GM21515 (cell line): ENCODE results near the gene CCDC12.

Experiments
- ATAC-seq: cut with Tn5 transposase; IDR thresholded peaks from one replicate; pipeline ENCODE4 v1.9.1; 2021; ENCODE audit not compliant: unreplicated experiment

The CCDC12 gene

DNA sequence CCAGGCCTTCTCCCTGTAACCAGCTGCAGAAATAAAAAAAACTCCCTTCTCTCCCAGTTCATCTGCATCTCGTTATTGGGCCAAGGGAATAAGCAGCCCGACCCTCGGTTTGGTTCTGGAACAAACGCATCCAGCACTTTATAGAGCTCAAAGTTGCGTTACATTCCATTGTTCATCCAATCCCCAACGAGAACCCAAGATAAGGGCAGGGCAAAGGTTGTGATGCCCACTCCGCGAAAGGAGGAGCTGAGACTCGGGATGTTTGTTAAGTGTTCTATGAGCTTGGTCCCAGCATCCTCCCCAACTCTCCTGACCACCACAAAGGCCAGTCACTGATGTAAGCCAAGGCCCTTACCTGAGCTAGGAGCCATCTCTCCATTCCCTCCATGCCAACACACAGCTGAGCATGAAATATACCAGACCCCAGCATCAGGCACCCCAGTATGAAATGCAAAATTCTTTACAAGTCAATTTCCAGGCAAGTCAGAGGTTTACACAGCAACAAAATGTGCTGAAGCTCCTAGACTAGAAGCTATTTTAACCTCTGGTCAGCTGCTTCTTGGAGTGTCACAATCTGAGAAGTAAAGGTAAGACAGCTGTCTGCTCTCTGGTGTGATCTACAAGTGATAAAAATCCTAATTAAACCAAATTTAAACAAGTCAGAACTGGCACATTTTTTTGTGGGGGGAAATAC lies 17.9 kb downstream of the CCDC12 start:
- no peak for ATAC-seq

DNA sequence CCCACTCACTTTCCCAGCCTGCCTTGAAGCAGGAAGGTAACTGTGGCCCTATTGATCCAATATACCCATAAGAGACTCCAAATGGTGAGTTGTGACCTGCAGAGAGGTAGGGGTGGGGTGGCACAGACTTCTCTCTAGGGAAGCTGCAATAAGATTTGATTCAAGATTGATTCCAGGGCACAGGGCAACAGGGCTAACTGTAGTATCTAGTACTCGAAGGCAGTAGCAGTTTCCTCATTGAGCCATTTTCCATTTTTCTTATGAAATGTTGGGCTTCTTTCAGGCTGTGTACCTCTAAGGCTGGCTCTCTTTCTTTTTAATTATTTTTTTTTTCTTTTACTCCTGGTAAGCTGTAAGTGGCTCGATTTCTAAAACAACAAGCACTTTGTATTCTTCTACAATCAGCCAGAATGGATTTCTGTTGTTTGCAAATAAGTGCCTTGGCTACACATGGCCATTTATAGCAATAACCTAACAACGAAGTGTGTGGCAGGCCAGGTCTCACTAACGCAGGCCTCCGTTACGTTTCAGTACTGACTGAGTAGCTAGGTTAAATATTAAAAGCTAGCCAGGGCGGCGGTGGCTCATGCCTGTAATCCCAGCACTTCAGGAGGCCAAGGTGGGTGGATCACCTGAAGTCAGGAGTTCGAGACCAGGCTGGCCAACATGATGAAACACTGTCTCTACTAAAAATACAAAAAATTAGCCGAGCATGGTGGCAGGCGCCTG lies 19.3 kb downstream of the CCDC12 start:
- ATAC-seq: no peak

DNA sequence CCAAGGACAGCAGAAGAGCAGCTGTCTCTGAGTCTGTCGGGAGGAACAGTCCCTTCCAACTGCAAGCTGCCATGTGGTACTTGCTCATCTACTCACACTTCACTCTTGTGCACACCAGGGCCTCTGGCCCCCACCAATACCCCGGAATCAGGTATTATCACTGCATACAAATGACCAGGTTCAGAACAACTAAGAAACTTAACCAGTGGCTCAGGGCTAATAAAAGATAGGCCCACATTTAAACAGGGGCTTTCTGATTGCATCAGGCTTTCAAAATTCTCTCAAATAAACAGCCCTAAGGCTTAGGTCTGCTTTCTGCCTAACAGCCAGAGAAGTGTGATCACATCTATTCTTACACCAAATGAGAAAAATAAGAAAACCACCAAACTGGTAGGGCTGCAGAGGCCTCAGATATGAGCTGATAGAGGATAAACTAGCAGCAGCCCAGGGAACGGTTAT lies 20.7 kb downstream of the CCDC12 start:
- ATAC-seq: no peak

DNA sequence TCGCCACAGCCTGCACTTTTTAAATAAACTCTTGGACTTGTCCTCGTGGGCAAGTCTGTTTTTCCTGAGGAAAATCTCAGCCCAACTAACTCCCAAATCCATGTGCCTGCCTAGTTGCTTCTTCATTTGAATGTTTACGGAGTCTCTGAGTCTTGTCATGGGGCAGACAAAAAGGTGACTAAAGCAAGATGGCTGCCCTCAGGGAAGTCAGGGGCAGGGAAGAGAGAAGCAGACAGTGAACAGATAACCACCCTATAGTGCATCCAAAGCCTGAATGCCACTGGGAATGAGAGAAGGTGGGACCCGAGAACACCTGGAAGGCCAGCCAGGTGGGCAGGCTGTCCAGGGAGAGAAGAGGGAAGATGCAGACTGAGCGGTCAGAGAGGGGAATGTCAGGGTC lies 21.4 kb downstream of the CCDC12 start:
- no peak for ATAC-seq

DNA sequence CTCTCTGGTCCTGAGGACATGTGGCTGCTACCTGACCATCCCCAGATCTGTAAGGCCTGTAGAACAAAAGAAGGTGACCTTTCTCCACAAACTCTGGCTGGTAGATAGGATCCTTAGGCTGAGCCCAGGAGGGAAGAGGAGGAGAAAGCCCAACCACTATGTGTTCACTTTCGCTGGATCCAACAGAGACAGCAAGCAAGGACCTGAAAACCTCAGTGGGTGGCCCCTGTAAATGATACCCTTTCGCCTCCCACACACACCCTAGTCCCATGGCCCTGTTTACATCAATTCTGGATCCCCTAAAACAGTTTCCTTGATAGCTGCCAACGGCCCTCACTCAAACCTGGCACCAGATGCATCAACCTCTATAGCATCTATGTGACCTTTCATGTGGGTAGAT lies 22.4 kb downstream of the CCDC12 start:
- ATAC-seq: peak; percentile 2

DNA sequence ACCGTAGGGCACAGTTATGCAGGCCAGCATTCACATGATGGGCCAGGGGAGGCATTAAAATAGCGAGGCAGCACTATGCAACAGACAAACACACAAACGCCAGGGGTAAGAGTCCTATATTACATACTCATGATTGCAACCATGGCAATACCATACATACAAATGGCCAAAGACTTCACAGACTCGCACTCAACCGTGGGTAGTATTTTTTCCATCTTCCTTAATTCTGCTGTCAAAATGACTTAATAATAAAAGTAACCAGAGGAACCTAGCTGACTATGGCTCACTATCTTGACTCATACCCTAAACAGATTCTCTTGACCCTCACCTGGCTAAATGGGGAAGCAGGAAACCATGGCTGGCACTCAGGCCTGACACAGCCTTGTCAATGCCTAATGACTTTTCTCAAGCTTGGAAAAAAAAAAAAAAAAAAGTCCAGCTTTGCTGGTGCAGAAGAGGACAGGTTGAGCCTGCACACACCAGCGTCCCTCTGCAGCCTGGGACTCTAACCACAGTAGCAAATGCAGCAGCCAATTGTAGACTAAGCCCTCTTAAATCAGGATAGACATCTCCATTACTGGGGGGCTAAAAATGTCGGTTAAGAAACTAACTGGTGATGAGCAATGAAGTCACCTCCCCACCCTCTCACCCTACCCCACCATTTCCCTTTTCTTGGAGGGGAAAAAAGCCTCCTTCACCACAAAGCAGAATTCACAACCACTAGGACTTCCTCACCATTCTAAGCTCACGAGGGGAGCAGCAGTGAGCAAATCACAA lies 23.1 kb downstream of the CCDC12 start:
- ATAC-seq: peak; percentile 28

DNA sequence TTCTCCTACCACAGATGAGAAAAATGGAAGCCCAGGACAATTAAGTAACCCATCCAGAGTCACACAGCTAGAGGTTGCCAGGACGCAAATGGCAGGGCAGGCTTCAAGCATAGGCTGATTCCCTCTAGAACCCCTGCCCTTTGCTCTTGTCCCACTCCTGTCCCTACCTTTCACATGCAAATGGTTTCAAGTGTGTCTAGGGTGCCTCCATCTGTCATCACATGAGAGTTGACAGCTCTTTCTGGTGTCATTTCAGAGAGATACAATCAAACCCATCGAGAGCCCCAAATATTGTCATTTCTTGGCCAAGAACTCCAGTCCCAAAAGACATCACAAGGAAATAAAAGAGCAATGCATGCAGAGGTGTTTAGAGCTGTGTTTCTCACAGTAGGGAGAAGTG lies 23.7 kb downstream of the CCDC12 start:
- no peak for ATAC-seq

DNA sequence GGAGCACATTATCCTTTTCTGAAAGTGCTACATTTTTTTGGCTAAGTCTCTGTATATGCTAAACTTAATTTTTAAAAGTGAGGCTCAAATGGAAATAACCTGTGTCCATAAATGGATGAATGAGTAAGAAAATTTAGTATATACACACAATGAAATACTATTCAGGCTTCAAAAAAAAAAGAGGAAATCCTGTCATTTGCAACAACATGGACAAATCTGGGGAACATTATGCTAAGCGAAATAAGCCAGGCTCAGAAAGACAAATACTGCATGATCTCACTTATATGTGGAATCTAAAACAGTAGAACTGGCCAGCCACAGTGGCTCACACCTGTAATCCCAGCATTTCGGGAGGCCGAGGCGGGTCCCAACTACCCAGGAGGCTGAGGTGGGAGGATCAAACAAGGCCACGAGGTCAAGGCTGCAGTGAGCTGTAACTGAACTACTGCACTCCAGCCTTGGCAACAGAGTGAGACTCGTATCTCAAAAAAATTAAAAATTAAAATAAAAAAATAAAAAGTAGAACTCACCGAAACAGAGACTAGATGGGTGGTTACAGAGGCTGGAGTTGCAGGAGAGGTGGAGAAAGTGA lies 25.8 kb downstream of the CCDC12 start:
- ATAC-seq: no peak

DNA sequence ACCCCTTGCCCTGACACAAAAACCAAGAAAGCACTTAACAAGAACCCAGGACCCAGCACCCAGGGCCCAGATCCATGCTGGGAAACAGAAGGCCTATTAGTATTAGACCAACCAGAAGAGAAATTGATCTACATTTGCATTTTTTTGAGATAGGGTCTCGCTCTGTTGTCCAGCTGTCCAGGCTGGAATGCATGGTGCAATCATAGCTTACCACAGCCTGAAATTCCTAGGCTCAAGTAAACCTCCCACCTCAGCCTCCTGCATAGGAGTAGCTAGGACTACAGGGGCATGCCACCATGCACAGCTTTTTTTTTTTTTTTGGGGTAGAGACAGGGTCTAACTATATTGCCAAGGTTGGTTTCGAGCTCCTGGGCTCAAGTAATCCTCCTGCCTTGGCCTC lies 26.4 kb downstream of the CCDC12 start:
- no peak for ATAC-seq

DNA sequence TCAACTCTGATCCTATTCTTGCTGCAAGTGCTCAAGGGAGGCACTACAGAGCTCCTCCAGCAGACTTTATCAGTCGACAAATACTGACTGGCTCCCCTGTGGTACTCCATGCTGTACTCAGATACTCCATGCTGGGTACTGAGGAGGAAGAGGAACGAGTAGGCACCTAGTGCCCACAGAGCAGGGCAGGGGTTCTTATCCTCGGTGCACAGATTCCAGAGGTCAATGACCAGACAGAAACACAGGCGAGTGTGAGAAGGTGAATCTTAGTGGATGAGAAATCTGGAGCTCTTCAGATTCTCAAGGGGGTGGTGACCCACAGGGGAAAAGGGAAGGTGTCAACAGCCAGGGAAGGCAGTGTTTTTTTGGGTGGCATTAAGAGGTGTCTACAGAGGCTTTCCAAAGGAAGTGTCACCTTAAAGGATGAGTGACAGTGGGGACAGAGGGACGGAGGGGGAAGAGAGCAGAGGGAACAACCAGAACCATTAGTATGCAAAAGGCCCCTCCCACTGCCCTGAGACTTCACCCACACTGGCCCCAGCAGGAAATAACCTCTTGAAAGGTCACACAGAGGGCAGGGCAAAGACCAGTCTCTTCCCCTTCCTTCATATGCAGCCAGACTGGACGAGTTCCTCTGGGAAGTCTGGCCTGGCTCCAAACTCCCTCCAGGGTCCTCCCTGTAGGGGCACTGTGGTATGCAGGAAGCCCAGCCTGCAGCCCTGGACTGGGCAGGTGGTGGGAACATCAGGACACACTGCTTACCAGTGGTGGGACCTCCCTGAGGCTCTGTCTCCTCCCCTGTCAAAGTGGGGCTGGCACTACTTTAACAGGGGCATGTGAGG lies 27.5 kb downstream of the CCDC12 start:
- no peak for ATAC-seq

DNA sequence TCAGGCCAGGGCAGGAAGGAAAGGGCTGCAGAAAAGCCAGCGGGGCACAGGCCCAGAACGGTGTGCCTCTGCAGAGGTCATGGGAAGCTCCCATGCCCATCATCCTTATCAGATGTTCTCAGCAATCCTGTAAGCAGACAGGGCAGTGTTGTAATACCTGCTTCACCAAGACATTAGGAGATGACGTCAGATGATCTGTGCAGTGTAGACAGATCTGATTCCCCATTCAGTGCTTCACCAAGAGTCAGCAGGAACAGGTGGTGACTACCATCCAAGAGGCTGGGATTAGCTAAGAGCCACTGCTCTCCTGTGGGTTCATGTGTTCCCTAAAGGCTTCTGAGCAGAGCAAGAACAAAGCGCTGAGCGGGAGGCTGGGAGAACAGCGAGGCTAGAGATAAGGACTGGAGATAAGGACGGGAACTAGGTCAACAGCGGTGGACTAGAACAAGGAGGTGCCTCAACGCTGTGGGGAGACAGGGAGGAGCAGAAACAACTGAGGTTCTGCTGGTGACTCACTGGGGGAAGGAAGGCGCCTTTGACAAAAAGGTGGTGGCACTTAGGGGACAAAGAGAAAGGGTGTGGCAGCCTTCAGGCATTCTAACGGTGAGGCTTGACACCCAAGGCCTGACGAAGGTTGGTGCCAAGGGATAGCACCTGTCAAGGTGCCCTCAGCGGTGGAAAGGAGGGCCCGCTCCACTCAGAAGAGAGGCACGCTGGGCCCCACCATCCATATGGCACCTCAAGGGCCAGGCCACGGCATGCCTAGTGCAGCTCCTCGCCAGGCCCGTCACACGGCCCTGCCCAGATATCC lies 28.4 kb downstream of the CCDC12 start:
- no peak for ATAC-seq

DNA sequence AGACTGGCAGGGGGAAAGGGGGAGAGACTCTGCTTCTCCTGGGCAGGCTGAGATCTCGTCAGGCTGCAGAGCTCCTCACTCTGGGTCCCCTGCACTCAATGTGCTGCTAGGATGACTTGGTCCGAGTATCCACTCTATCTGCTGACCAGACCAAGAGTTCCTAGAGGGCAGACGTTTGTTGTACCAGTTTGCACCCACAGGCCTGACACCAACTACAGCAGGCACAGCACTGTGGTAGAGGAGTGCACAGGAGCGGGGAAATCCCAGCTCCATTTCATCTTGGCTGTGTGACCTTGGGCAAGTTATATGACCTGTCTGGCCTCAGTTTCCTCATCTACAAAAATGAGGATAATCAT lies 29.0 kb downstream of the CCDC12 start:
- no peak for ATAC-seq

DNA sequence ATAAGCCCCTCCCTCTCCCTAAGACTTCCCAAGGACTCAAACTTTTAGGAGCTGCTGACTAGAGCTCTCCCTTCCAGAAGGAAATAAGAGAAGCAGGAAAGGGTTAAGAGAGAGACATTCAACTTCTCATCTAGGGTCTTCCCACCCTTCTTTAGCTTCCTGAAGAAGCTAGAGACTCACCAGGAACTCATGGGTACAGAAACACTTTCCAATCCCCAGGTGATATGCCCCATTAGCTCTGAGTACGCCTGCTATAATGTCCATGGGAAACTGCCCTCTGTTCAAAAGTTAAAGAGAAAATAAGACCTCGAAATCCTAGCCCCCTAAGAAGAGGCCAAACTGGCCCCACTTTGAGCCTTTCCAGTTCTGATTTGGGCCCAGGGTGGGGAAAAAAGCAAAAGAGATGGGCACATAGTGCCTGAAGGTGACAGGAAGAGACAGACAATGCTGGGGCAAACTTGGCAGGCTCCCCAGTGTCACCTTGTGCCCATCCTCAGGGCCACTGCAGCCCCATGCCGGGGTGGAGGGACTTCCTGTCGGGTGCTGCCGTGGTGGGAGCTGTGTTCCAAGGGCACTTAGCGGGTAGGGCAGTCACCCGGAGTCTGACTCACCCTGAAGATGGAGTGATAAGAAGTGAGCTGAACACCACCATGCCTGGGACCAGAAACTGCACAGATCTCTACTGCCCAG lies 29.5 kb downstream of the CCDC12 start:
- no peak for ATAC-seq

DNA sequence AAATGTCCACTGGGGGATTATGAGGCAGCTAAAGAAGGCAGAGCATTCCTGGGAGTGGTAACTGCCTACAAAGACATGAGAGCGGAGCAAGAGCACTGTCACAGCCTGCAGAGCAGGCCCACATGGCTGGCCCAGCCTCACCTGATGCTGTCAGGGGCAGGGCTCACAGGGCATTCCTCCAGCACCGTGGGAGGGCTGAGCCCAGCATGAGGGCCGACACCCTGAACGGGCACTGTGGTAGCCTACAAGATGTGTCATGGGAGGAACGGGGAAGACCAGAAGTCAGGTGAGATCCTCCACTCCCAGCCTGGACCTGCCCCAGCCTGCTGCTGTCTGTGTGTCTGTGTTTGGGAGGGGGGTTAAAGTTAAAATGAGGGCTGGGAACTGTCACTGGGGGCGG lies 30.1 kb downstream of the CCDC12 start:
- ATAC-seq: no peak

DNA sequence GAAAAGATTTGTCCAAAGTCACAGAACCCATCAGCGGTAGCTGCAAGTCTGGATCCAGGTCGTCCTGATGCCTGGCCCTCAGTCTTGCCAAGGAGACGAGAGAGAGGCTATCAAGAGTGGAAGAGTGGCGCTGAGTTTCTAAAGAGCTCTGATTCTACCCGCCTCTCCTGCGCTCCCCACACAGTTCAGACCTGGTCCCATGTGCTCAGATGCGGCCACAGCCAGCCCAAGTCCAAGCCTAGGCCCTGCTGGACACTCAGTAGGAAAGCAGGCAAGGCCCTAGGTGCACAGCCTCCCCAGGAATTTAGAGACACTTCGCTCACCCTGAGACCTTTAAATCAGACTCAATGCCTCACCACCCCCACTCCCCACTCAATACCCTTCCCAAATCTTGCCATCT lies 32.4 kb downstream of the CCDC12 start:
- no peak for ATAC-seq

DNA sequence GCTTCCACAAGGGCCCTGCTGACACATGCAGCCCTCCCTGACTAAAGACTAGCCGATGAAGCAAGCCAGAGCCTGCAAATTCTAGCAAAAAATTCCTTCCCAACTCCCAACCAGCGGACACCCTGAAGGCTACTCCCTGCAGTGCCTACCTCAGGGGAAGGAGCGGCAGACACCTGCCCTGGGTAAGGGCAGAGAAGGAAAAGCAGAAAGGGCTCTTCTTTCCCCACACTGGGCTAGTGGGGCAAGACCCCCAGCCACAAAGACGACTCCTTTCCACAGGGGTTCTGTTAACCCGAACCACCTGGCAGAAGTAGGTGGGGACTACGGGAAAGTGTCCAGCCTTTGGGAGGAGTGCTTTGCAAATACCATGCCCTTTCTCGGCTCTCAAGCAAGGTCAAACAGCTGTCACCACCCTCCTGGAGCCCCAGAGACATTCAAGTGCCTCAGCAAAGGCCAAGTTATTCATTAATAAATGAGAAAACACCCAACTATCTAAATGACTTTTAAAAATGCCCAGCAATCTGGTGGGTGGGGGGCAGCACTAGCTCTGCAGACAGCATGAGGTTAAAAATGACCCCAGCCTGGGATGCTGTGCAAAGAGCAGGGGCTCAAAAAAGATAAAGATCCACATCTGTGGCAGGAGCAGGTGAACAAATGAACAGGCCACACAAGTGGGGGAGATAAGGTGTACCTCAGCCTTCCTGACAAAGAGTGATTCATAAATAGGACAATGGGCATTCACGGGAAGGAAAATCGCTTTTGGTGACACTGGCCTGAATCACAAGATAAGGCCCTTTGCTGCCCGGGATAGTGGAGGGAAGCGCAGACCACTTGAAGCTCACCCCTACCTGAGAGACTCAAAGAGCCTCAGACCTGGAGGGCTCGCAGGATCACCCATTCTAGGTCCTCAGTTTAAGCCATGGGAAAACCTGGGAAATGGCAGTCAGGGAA lies 33.0 kb downstream of the CCDC12 start:
- no peak for ATAC-seq

DNA sequence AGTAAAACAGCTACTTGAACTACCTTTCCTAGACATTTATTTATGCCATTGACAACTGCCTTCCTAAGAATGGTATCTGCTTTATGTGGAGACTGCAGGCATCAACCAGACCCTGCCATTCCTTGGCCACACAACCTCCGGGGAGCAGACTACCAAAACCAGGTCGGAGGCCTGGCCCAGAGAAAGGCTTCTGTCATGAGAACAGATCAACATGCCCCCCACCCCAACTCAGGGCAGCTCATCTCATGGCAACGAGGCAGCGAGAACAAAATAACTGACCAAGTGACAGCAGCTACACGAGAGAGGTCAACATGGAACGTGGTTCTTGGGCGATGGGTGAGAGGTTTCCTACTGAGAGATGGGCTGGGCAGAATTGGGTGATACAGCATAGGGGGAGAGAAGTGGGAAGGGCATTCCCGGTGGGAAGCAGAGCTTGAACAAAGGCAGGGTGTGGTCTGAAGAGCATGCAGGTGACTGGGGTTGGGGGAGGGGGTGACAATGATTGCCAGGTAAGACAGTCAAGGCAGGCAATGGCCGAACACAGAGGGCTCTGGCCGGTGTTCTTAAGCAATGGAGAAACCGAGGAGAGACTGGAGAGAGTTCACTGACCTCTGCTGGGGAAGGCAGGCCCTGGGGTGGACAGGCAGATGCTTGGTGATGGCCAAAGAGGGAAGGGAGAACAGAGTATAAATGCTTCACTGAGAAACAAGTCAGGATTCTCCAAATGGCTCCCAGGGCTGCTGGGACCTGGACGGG lies 33.9 kb downstream of the CCDC12 start:
- ATAC-seq: no peak
